Smooth muscle cell (in vitro differentiated cells): ENCODE results near the gene GUCD1. TPM values are rescaled to one million over a fixed set of nuclear protein-coding genes. Genes with fewer than 3 reads are reported as not detected.

Experiments
- DNase-seq: peaks from one replicate; lab custom pipeline; 2025; ENCODE audit not compliant: unreplicated experiment; lab: John Stamatoyannopoulos, UW
- H2AFZ ChIP-seq: fragments of 200-600 bp; sonication (generic); 2 replicates; pipeline ENCODE4 v1.6.0; 2016; ENCODE audit warnings: antibody characterized with exemption, low read depth, mild to moderate bottlenecking
- H3F3A ChIP-seq: fragments of 200-600 bp; sonication (generic); 2 replicates; pipeline ENCODE4 v1.6.0; 2017; ENCODE audit warnings: antibody characterized with exemption, low read depth
- H3K27ac ChIP-seq: fragments of 200-600 bp; sonication (generic); 2 replicates; pipeline ENCODE4 v1.5.1; 2016; ENCODE audit warnings: low read depth, mild to moderate bottlenecking
- H3K27me3 ChIP-seq: fragments of 200-600 bp; sonication (generic); 2 replicates; pipeline ENCODE4 v1.6.1; 2016; ENCODE audit warnings: low read depth, mild to moderate bottlenecking
- H3K36me3 ChIP-seq: fragments of 200-600 bp; sonication (generic); 2 replicates; pipeline ENCODE4 v1.5.1; 2016; ENCODE audit warnings: low read depth
- H3K4me1 ChIP-seq: fragments of 200-600 bp; sonication (generic); 2 replicates; pipeline ENCODE4 v1.5.1; 2016; ENCODE audit warnings: low read depth
- H3K4me2 ChIP-seq: fragments of 200-600 bp; sonication (generic); 2 replicates; pipeline ENCODE4 v1.6.0; 2016; ENCODE audit warnings: mild to moderate bottlenecking
- H3K4me3 ChIP-seq: fragments of 200-600 bp; sonication (generic); 2 replicates; pipeline ENCODE4 v1.5.1; 2016; ENCODE audit warnings: mild to moderate bottlenecking
- H3K79me2 ChIP-seq: fragments of 200-600 bp; sonication (generic); 2 replicates; pipeline ENCODE4 v1.6.0; 2016; ENCODE audit warnings: low read depth, mild to moderate bottlenecking
- H3K9ac ChIP-seq: fragments of 200-600 bp; sonication (generic); 2 replicates; pipeline ENCODE4 v1.6.0; 2016; ENCODE audit warnings: low read depth
- H3K9me3 ChIP-seq: fragments of 200-600 bp; sonication (generic); replicated peaks from 2 replicates; pipeline ENCODE4 v1.5.1; 2016; ENCODE audit warnings: low read depth
- H4K20me1 ChIP-seq: fragments of 200-600 bp; sonication (generic); 2 replicates; pipeline ENCODE4 v1.6.0; 2016; ENCODE audit warnings: low read depth
- WGBS: methylation state at CpG from one replicate; pipeline ENCODE4 v1.1.7; 2016; ENCODE audit warnings: low lambda C conversion rate; 5-methylcytosine and 5-hydroxymethylcytosine counted together
- polyA plus RNA-seq: library from polyadenylated mRNA; unstranded; fragments of >200 nt; fragmentation: Nextera tagmentation; extraction: Ambion mirVana; gene quantifications from 2 replicates; pipeline ENCODE4 v1.2.1, GENCODE V29; 2016
- total RNA-seq: library from RNA; depleted of rRNA; stranded (reverse); fragments of >200 nt; gene quantifications from 2 replicates; pipeline ENCODE4 v1.2.3, GENCODE V29; 2014
- TF ChIP-seq, protein P1 (sequence below): fragments of 200-600 bp; sonication (generic); IDR thresholded peaks from 2 replicates; pipeline ENCODE4 v1.5.1; 2017; ENCODE audit warnings: borderline replicate concordance, mild to moderate bottlenecking, antibody characterized with exemption; ENCODE audit not compliant: insufficient read depth, poor library complexity, severe bottlenecking

The GUCD1 gene
- total and polyA plus RNA-seq, 2 experiments from 2014 or later, result 54.3 to 56.0 TPM

DNA sequence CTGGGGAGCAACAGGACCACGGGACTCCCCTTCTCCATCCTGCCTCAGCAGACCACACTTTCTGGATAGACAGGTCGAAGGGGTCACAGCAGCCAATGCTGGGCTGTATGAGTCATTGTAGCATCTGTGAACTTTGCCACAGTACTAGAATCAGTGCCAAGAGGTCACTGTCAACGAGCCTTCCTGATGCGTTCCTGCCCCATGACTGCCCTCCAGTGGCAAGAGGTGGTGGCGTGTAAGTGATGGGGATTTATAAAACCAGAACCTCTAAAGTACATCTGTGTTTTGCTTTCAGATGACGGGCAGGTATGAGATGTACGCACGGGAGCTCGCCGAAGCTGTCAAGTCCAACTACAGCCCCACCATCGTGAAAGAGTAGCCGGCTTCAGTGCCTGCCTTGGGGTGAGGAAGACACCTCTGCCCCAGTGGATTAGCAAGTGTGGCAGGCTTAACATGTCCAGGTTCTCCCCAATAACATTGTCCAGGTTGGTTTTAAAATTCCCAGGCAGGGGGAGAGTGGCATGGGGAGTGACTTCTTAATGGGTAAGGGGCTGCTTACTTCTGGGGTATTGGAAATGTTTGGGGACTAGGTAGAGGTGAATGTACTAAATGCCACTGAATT is 29.4 kb downstream of the GUCD1 start:
- H3K4me3 ChIP-seq, result no peak overlapping the region
- DNase-seq, result peak; percentile 11
- no peaks in the 10 kb centered on the region for H4K20me1 ChIP-seq
- H3K36me3 ChIP-seq, result no peaks in the 10 kb centered on the region
- H3K27me3 ChIP-seq, result peaks cover 1% of the 10 kb centered on the region
- no peaks in the 10 kb centered on the region for H3K4me1 ChIP-seq
- H2AFZ ChIP-seq, result no peak overlapping the region
- WGBS, result 11% methylated on average over 12 of the region's 12 CpGs
- H3K79me2 ChIP-seq, result no peaks in the 10 kb centered on the region
- H3K9me3 ChIP-seq, result no peaks in the 10 kb centered on the region
- H3K9ac ChIP-seq, result no peak overlapping the region
- H3K27ac ChIP-seq, result no peak overlapping the region
- TF ChIP-seq, protein P1, sequence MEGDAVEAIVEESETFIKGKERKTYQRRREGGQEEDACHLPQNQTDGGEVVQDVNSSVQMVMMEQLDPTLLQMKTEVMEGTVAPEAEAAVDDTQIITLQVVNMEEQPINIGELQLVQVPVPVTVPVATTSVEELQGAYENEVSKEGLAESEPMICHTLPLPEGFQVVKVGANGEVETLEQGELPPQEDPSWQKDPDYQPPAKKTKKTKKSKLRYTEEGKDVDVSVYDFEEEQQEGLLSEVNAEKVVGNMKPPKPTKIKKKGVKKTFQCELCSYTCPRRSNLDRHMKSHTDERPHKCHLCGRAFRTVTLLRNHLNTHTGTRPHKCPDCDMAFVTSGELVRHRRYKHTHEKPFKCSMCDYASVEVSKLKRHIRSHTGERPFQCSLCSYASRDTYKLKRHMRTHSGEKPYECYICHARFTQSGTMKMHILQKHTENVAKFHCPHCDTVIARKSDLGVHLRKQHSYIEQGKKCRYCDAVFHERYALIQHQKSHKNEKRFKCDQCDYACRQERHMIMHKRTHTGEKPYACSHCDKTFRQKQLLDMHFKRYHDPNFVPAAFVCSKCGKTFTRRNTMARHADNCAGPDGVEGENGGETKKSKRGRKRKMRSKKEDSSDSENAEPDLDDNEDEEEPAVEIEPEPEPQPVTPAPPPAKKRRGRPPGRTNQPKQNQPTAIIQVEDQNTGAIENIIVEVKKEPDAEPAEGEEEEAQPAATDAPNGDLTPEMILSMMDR, result peak; percentile 81
- no peak overlapping the region for H3K4me2 ChIP-seq
- peaks cover 12% of the 10 kb centered on the region for H3F3A ChIP-seq

DNA sequence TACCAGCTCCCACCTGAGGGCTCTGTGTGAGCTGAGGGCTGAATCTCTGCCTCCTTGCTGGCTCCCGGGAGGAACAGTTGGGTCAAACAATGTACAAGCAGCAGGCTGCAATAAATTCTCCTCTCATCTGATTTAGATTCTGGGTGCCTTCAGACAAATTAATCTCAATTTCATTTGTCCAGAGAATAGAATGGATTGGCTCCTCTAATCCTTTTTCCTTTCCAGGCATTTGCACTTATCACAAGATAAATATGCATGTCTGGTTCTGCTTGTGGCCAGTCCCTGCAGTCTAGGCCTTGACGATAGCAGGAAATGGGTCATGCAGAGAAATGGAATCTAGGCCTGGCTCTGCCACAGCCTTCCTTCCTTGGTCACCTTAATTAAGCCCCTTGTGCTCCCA is 31.1 kb downstream of the GUCD1 start:
- Histone ChIP-seq H3K9ac (no peak overlapping the region), H4K20me1 (no peaks in the 10 kb centered on the region), H3F3A (peaks cover 12% of the 10 kb centered on the region), H3K27ac (peak overlapping the region; percentile 73), H3K27me3 (peaks cover 4% of the 10 kb centered on the region), H3K79me2 (no peaks in the 10 kb centered on the region), H3K36me3 (no peaks in the 10 kb centered on the region), H3K9me3 (no peaks in the 10 kb centered on the region), H2AFZ (no peak overlapping the region), H3K4me2 (peak overlapping the region; percentile 18), H3K4me3 (no peak overlapping the region), H3K4me1 (no peaks in the 10 kb centered on the region)
- WGBS, result 19% methylated on average over 2 of the region's 2 CpGs
- no peak for DNase-seq
- TF ChIP-seq, protein P1, result no peak

DNA sequence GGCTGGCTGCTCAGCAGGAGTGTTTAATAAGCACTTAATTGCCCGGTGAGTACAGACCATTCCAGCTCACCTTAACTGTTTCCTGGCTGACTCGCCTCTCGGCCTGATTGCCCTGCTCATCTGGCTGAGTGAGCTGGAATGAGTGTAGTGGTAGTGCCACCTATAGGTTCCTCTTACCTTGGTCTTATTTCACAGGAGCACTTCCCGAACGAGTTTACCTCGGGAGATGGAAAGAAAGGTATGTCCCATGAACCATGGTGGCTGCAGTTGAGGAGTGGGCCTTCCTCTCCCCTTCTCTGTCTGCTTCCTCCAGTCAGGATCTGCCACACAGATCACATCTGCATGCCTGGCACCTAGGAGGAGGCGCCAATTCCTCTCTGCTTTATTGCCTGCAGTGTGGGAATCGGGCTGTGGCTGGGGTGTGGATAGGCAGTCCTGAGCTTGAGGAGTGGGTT is 33.1 kb downstream of the GUCD1 start:
- Histone ChIP-seq H3K27me3 (peaks cover 4% of the 10 kb centered on the region), H3K27ac (no peak overlapping the region), H4K20me1 (no peaks in the 10 kb centered on the region), H3K4me1 (no peaks in the 10 kb centered on the region), H3K36me3 (no peaks in the 10 kb centered on the region), H3K4me3 (no peak overlapping the region), H3K4me2 (no peak overlapping the region), H3F3A (peaks cover 12% of the 10 kb centered on the region), H3K9me3 (no peaks in the 10 kb centered on the region), H3K9ac (no peak overlapping the region), H3K79me2 (no peaks in the 10 kb centered on the region), H2AFZ (no peak overlapping the region)
- no peak for DNase-seq
- 30% methylated on average over 8 of the region's 8 CpGs for WGBS
- TF ChIP-seq, protein P1, result peak; percentile 33

DNA sequence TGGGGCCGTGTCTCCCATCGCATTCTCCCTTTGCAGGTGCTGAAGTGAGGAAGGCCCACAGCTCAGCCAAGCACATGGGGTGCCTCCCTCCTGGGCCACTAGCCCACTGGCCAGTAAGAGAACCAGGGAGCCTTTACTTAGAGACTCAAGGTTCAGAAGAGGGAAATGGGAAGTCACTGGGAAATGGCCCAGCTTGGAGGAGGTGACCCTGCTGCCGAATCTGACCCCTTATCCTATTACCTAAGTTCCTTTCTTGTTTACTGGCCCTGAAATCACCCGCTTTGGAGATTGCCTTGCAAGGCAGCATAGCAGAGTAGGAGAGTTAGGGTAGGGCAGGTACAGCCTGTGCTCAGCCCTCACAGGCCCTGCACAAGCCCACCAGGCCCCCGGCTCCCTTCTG is 35.4 kb downstream of the GUCD1 start:
- H3K9me3 ChIP-seq, result no peaks in the 10 kb centered on the region
- H3K4me2 ChIP-seq, result no peak overlapping the region
- H3K4me3 ChIP-seq, result no peak overlapping the region
- peaks cover 12% of the 10 kb centered on the region for H3F3A ChIP-seq
- H2AFZ ChIP-seq, result no peak overlapping the region
- H3K79me2 ChIP-seq, result no peaks in the 10 kb centered on the region
- no peaks in the 10 kb centered on the region for H3K36me3 ChIP-seq
- WGBS, result 92% methylated on average over 5 of the region's 5 CpGs
- H3K9ac ChIP-seq, result no peak overlapping the region
- no peak for DNase-seq
- H3K27me3 ChIP-seq, result peaks cover 4% of the 10 kb centered on the region
- TF ChIP-seq, protein P1, result no peak
- H3K27ac ChIP-seq, result no peak overlapping the region
- H4K20me1 ChIP-seq, result no peaks in the 10 kb centered on the region
- H3K4me1 ChIP-seq, result no peaks in the 10 kb centered on the region
